Ishikawa (cell line): ENCODE data around the gene GDI2.

Source experiments
- CEBPB ChIP-seq: IDR thresholded peaks from 2 replicates; pipeline ENCODE4 v1.6.1; 2012
- CREB1 ChIP-seq: IDR thresholded peaks from 2 replicates; pipeline ENCODE4 v1.6.1; 2012; ENCODE audit warnings: low read depth
- EGR1 ChIP-seq: IDR thresholded peaks from 2 replicates; pipeline ENCODE4 v1.6.1; 2012
- EP300 ChIP-seq: IDR thresholded peaks from 2 replicates; pipeline ENCODE4 v1.6.1; 2012; ENCODE audit warnings: borderline replicate concordance
- FOXM1 ChIP-seq: IDR thresholded peaks from 2 replicates; pipeline ENCODE4 v1.6.1; 2012; ENCODE audit warnings: low read depth, borderline replicate concordance
- MAX ChIP-seq: IDR thresholded peaks from 2 replicates; pipeline ENCODE4 v1.6.1; 2012
- NFIC ChIP-seq: IDR thresholded peaks from 2 replicates; pipeline ENCODE4 v1.6.1; 2012
- RAD21 ChIP-seq: IDR thresholded peaks from 2 replicates; pipeline ENCODE4 v1.6.1; 2012; ENCODE audit warnings: low read depth
- TAF1 ChIP-seq: IDR thresholded peaks from 2 replicates; pipeline ENCODE4 v1.6.1; 2012; ENCODE audit warnings: low read depth, mild to moderate bottlenecking
- TCF12 ChIP-seq: IDR thresholded peaks from 2 replicates; pipeline ENCODE4 v1.6.1; 2012; ENCODE audit warnings: low read depth
- TEAD4 ChIP-seq: IDR thresholded peaks from 2 replicates; pipeline ENCODE4 v1.6.1; 2012
- USF1 ChIP-seq: IDR thresholded peaks from 2 replicates; pipeline ENCODE4 v1.6.1; 2012
- YY1 ChIP-seq: IDR thresholded peaks from 2 replicates; pipeline ENCODE4 v1.6.1; 2012; ENCODE audit warnings: low read depth
- ZBTB7A ChIP-seq: IDR thresholded peaks from 2 replicates; pipeline ENCODE4 v1.6.1; 2012; ENCODE audit warnings: low read depth
- TF ChIP-seq, protein P1 (sequence below): IDR thresholded peaks from 2 replicates; pipeline ENCODE4 v1.6.1; 2012; ENCODE audit warnings: low read depth, mild to moderate bottlenecking

GDI2 gene

GRCh38 chr10:5775685-5776084 lies 37.5 kb downstream of the GDI2 start:
- TF ChIP-seq TAF1 (no peak), MAX (no peak), TCF12 (no peak), EP300 (no peak), CREB1 (no peak), FOXM1 (no peak), NFIC (no peak), EGR1 (no peak), YY1 (no peak), TEAD4 (no peak), RAD21 (no peak), CEBPB (no peak)
- TF ChIP-seq, protein P1, sequence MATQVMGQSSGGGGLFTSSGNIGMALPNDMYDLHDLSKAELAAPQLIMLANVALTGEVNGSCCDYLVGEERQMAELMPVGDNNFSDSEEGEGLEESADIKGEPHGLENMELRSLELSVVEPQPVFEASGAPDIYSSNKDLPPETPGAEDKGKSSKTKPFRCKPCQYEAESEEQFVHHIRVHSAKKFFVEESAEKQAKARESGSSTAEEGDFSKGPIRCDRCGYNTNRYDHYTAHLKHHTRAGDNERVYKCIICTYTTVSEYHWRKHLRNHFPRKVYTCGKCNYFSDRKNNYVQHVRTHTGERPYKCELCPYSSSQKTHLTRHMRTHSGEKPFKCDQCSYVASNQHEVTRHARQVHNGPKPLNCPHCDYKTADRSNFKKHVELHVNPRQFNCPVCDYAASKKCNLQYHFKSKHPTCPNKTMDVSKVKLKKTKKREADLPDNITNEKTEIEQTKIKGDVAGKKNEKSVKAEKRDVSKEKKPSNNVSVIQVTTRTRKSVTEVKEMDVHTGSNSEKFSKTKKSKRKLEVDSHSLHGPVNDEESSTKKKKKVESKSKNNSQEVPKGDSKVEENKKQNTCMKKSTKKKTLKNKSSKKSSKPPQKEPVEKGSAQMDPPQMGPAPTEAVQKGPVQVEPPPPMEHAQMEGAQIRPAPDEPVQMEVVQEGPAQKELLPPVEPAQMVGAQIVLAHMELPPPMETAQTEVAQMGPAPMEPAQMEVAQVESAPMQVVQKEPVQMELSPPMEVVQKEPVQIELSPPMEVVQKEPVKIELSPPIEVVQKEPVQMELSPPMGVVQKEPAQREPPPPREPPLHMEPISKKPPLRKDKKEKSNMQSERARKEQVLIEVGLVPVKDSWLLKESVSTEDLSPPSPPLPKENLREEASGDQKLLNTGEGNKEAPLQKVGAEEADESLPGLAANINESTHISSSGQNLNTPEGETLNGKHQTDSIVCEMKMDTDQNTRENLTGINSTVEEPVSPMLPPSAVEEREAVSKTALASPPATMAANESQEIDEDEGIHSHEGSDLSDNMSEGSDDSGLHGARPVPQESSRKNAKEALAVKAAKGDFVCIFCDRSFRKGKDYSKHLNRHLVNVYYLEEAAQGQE, result no peak

GRCh38 chr10:5774987-5775620 lies 38.1 kb downstream of the GDI2 start:
- TF ChIP-seq, protein P1, result no peak
- no peak for TF ChIP-seq TEAD4
- no peak for TF ChIP-seq EP300
- no peak for TF ChIP-seq TAF1
- TF ChIP-seq CREB1, result no peak
- TF ChIP-seq YY1, result no peak
- no peak for TF ChIP-seq EGR1
- no peak for TF ChIP-seq TCF12
- TF ChIP-seq NFIC, result no peak
- no peak for TF ChIP-seq FOXM1
- no peak for TF ChIP-seq MAX
- no peak for TF ChIP-seq CEBPB
- no peak for TF ChIP-seq RAD21
- no peak for TF ChIP-seq USF1
- no peak for TF ChIP-seq ZBTB7A

DNA sequence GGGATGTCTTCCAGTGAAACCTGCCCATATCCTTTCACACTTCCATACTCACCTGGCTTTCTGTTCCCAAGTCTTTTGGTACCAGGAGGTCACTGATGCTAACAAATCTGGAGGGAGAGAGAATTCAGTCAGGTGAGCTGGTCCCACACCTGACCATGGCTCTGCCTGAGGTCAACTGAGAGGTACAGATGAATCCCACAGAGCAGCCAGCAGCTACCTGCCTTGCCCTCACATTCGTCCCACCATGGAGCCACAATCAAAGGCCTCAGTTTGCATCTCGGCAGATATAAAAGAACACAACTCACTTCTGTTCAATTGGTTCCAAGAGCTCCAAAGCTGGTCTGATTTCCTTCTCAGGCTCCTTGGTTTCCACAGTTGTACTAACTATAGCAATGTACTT lies 47.0 kb downstream of the GDI2 start:
- TF ChIP-seq ZBTB7A (no peak), TAF1 (no peak), CREB1 (no peak), YY1 (no peak), TCF12 (no peak), TEAD4 (no peak), RAD21 (no peak), CEBPB (no peak), EGR1 (no peak), NFIC (no peak)

DNA sequence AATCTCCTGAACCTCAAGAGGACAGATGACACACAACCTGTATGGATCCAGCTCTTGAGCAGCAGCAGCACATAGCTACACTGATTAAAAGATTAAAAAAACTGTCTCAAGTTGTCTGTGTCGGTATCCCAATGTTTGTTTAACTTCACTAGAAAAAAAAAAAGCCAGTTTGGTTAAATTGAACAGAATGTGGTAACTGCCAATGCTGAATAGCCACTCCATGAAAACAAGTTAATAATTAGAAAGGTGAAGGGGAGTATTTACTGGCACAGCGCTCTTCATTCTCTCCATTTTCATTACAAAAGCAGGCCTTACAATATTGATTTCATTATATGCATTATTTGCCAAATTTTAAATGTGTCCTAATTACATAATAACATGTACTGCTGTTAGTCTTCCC lies 47.6 kb downstream of the GDI2 start:
- TF ChIP-seq RAD21, result no peak
- no peak for TF ChIP-seq CEBPB
- no peak for TF ChIP-seq TEAD4
- TF ChIP-seq CREB1, result no peak
- TF ChIP-seq, protein P1, result no peak
- TF ChIP-seq EP300, result no peak
- no peak for TF ChIP-seq NFIC
- TF ChIP-seq TAF1, result no peak
- no peak for TF ChIP-seq YY1
